CD1c-positive myeloid dendritic cell (primary cell): ENCODE results near the gene FYN.

Experiments used
- DNase-seq: peaks from one replicate; pipeline ENCODE4 v3.0.0-alpha.2; 2016; ENCODE audit errors: extremely low spot score

Gene FYN

GRCh38 chr6:111747829-111748228, 125.4 kb downstream of the FYN start:
- DNase-seq = no peak

- DNase-seq = no peak
Observed at GRCh38 chr6:111747396-111747795, 125.9 kb downstream of the FYN start.

- no peak for DNase-seq
Observed at GRCh38 chr6:111746983-111747382, 126.3 kb downstream of the FYN start.

- no peak for DNase-seq
Observed at GRCh38 chr6:111745636-111746035, 127.6 kb downstream of the FYN start.

- DNase-seq = no peak
Observed at GRCh38 chr6:111745186-111745585, 128.1 kb downstream of the FYN start.

GRCh38 chr6:111743862-111744692, 129.2 kb downstream of the FYN start:
- DNase-seq = no peak

- no peak for DNase-seq
Observed at GRCh38 chr6:111743360-111743759, 129.9 kb downstream of the FYN start.

- no peak for DNase-seq
Observed at GRCh38 chr6:111741177-111741952, 131.9 kb downstream of the FYN start.

GRCh38 chr6:111740506-111740905, 132.7 kb downstream of the FYN start:
- DNase-seq = no peak

GRCh38 chr6:111739257-111739696, 134.0 kb downstream of the FYN start:
- no peak for DNase-seq

GRCh38 chr6:111738631-111739030, 134.6 kb downstream of the FYN start:
- DNase-seq = no peak

- no peak for DNase-seq
Observed at GRCh38 chr6:111738156-111738555, 135.1 kb downstream of the FYN start.

- DNase-seq = no peak
Observed at GRCh38 chr6:111737065-111737521, 136.2 kb downstream of the FYN start.

GRCh38 chr6:111736005-111736608, 137.1 kb downstream of the FYN start:
- no peak for DNase-seq

GRCh38 chr6:111734068-111735061, 138.9 kb downstream of the FYN start:
- DNase-seq = no peak

GRCh38 chr6:111732390-111732789, 140.9 kb downstream of the FYN start:
- no peak for DNase-seq

- peak; percentile 59 for DNase-seq
Observed at GRCh38 chr6:111731456-111732195, 141.6 kb downstream of the FYN start.

GRCh38 chr6:111730864-111731263, 142.4 kb downstream of the FYN start:
- no peak for DNase-seq

- no peak for DNase-seq
Observed at GRCh38 chr6:111727802-111728201, 145.4 kb downstream of the FYN start.

GRCh38 chr6:111727041-111727440, 146.2 kb downstream of the FYN start:
- DNase-seq = no peak
